MM.1S (cell line): ENCODE data around the gene KCTD18.

Source experiments
- EZH2 ChIP-seq: fragments of 300-600 bp; sonication (generic); optimal IDR thresholded peaks from 2 replicates; pipeline ENCODE3; 2017; ENCODE audit warnings: low read depth, mild to moderate bottlenecking, antibody characterized with exemption, low read length, mixed read lengths
- EZH2phosphoT487 ChIP-seq: fragments of 300-600 bp; sonication (generic); IDR thresholded peaks from 2 replicates; pipeline ENCODE4 v1.6.1; 2018; ENCODE audit warnings: antibody characterized with exemption, low read length
- TF ChIP-seq, protein P1 (sequence below): fragments of 300-600 bp; sonication (generic); IDR thresholded peaks from 2 replicates; pipeline ENCODE4 v1.5.1; 2016; ENCODE audit warnings: antibody characterized with exemption, low read length, mixed read lengths

- TF ChIP-seq, protein P1, sequence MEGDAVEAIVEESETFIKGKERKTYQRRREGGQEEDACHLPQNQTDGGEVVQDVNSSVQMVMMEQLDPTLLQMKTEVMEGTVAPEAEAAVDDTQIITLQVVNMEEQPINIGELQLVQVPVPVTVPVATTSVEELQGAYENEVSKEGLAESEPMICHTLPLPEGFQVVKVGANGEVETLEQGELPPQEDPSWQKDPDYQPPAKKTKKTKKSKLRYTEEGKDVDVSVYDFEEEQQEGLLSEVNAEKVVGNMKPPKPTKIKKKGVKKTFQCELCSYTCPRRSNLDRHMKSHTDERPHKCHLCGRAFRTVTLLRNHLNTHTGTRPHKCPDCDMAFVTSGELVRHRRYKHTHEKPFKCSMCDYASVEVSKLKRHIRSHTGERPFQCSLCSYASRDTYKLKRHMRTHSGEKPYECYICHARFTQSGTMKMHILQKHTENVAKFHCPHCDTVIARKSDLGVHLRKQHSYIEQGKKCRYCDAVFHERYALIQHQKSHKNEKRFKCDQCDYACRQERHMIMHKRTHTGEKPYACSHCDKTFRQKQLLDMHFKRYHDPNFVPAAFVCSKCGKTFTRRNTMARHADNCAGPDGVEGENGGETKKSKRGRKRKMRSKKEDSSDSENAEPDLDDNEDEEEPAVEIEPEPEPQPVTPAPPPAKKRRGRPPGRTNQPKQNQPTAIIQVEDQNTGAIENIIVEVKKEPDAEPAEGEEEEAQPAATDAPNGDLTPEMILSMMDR: no peak
- TF ChIP-seq EZH2phosphoT487 (no peak), EZH2 (no peak)
Observed at GRCh38 chr2:200492656-200493055, 17.2 kb downstream of the KCTD18 start.
